Endothelial cell of hepatic sinusoid (primary cell): ENCODE measurements around the gene OPRL1.
"Not testable (repeated sequence)": the region's sequence is repeated elsewhere in the genome, so short reads cannot be mapped to it uniquely, and the experiment has no call there.

Experiments
- in situ Hi-C: cut with HindIII; loops from 2 replicates; pipeline ENCODE4 v1.10.0; 2017; ENCODE audit warnings: low sequenced_read_pairs

The OPRL1 gene

GRCh38 chr20:64082820-64083377 is 3.0 kb downstream of the OPRL1 start:
- in situ Hi-C loops = no loop called here

GRCh38 chr20:64083378-64083803 is 3.5 kb downstream of the OPRL1 start:
- in situ Hi-C loops = no loop called here

- in situ Hi-C loops = no loop called here
Measured at GRCh38 chr20:64083804-64084684, 4.2 kb downstream of the OPRL1 start, which contains the start of gene LKAAEAR1. Gene LKAAEAR1 (minus strand): TSS chr20:64084398. CDS start chr20:64084219, 179 bp downstream.

- in situ Hi-C loops = no loop called here
Measured at GRCh38 chr20:64084685-64085152, 4.8 kb downstream of the OPRL1 start.

GRCh38 chr20:64086801-64087200 is 6.9 kb downstream of the OPRL1 start:
- in situ Hi-C loops = no loop called here

GRCh38 chr20:64087226-64087825 is 7.4 kb downstream of the OPRL1 start:
- in situ Hi-C loops = not testable (repeated sequence)

GRCh38 chr20:64088586-64088985 is 8.7 kb downstream of the OPRL1 start:
- in situ Hi-C loops = not testable (repeated sequence)

- in situ Hi-C loops = no loop called here
Measured at GRCh38 chr20:64090165-64090564, 10.3 kb downstream of the OPRL1 start.

- in situ Hi-C loops = no loop called here
Measured at GRCh38 chr20:64091340-64091739, 11.5 kb downstream of the OPRL1 start.

GRCh38 chr20:64091770-64092169 is 11.9 kb downstream of the OPRL1 start:
- in situ Hi-C loops = no loop called here

- in situ Hi-C loops = no loop called here
Measured at GRCh38 chr20:64092258-64093012, 12.6 kb downstream of the OPRL1 start.

GRCh38 chr20:64093013-64093503 is 13.2 kb downstream of the OPRL1 start:
- in situ Hi-C loops = no loop called here

- in situ Hi-C loops = no loop called here
Measured at GRCh38 chr20:64095455-64095854, 15.6 kb downstream of the OPRL1 start.

- in situ Hi-C loops = no loop called here
Measured at GRCh38 chr20:64095927-64096326, 16.0 kb downstream of the OPRL1 start.

GRCh38 chr20:64096535-64096934 is 16.7 kb downstream of the OPRL1 start:
- in situ Hi-C loops = no loop called here

- in situ Hi-C loops = no loop called here
Measured at GRCh38 chr20:64098471-64099013, 18.7 kb downstream of the OPRL1 start.

GRCh38 chr20:64099086-64099786 is 19.4 kb downstream of the OPRL1 start:
- in situ Hi-C loops = no loop called here

GRCh38 chr20:64099880-64100565 is 20.1 kb downstream of the OPRL1 start:
- in situ Hi-C loops = no loop called here

GRCh38 chr20:64100566-64100888 is 20.6 kb downstream of the OPRL1 start:
- in situ Hi-C loops = no loop called here
